GM15510 (cell line): ENCODE results near the gene SOX2.

Source experiments
- POLR2A ChIP-seq: IDR thresholded peaks from 3 replicates; pipeline ENCODE4 v1.6.1; 2011; ENCODE audit warnings: borderline replicate concordance; ENCODE audit not compliant: insufficient read length; ENCODE audit errors: extremely low read depth

The SOX2 gene

GRCh38 chr3:181716966-181717365 lies 5.2 kb downstream of the SOX2 start:
- TF ChIP-seq POLR2A = no peak

- TF ChIP-seq POLR2A = no peak
These were observed 5.9 kb downstream of the SOX2 start for GRCh38 chr3:181717549-181718171.

- no peak for TF ChIP-seq POLR2A
These were observed 6.6 kb downstream of the SOX2 start for GRCh38 chr3:181718369-181718768.

- TF ChIP-seq POLR2A = no peak
These were observed 7.5 kb downstream of the SOX2 start for GRCh38 chr3:181718987-181719911.

GRCh38 chr3:181719991-181720680 lies 8.4 kb downstream of the SOX2 start:
- TF ChIP-seq POLR2A = no peak

GRCh38 chr3:181721046-181721875 lies 9.5 kb downstream of the SOX2 start:
- TF ChIP-seq POLR2A = no peak

- no peak for TF ChIP-seq POLR2A
These were observed 10.4 kb downstream of the SOX2 start for GRCh38 chr3:181722156-181722555.

GRCh38 chr3:181722766-181723425 lies 11.2 kb downstream of the SOX2 start:
- no peak for TF ChIP-seq POLR2A

GRCh38 chr3:181723625-181724191 lies 12.0 kb downstream of the SOX2 start:
- no peak for TF ChIP-seq POLR2A

- TF ChIP-seq POLR2A = no peak
These were observed 12.7 kb downstream of the SOX2 start for GRCh38 chr3:181724192-181724965.

- TF ChIP-seq POLR2A = no peak
These were observed 13.5 kb downstream of the SOX2 start for GRCh38 chr3:181725131-181725731.

- no peak for TF ChIP-seq POLR2A
These were observed 14.1 kb downstream of the SOX2 start for GRCh38 chr3:181725830-181726229.
